KOPT-K1 (cell line): ENCODE results near the gene PTPRG.

Experiments
- H3K27ac ChIP-seq: fragments of 200-600 bp; sonication (generic); 2 replicates; pipeline ENCODE4 v1.5.1; 2016; ENCODE audit warnings: antibody characterized with exemption, mild to moderate bottlenecking, low read depth, low read length; ENCODE audit not compliant: poor library complexity, severe bottlenecking
- H3K36me3 ChIP-seq: fragments of 200-600 bp; sonication (generic); 2 replicates; pipeline ENCODE4 v1.5.1; 2017; ENCODE audit warnings: antibody characterized with exemption, mild to moderate bottlenecking, low read length, moderate library complexity; ENCODE audit not compliant: insufficient read depth
- H3K9me3 ChIP-seq: fragments of 200-600 bp; sonication (generic); 2 replicates; pipeline ENCODE4 v1.5.1; 2017; ENCODE audit warnings: antibody characterized with exemption, low read length, mild to moderate bottlenecking; ENCODE audit not compliant: insufficient read depth, poor library complexity, severe bottlenecking

PTPRG gene

GRCh38 chr3:61561374-61562041 lies at the start of gene PTPRG:
PTPRG (plus strand) TSS chr3:61561571; CDS start chr3:61562288, 717 bp downstream.
- Histone ChIP-seq H3K27ac (peak within 1 kb of the TSS; percentile 36), H3K9me3 (peaks cover 40% of the 10 kb centered on the region), H3K36me3 (no peaks in the 10 kb centered on the region)

DNA sequence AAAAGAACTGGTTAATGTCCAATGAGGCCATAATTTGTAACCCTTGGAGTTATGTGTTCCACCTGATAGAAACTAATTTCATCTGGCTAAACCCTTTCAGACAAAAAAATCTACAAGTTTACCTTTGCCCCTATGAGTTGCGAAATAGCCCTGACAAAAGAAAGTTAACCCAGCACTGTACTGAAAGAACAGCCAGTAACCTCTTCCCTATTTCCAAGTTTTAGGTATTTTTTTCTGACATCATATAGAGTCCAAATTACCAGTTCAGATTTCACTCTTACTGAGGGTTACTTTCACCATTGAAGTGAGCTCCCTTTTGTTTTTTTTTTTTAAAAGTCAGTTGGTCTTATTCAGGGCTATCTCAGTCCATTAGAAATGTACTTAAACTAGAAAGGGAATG lies 42.8 kb upstream of the PTPRG start:
- Histone ChIP-seq H3K27ac (no peak overlapping the region), H3K36me3 (no peaks in the 10 kb centered on the region), H3K9me3 (no peaks in the 10 kb centered on the region)

- Histone ChIP-seq H3K27ac (no peak overlapping the region), H3K9me3 (no peaks in the 10 kb centered on the region), H3K36me3 (no peaks in the 10 kb centered on the region)
Measured at GRCh38 chr3:61520966-61521628, 40.3 kb upstream of the PTPRG start.

GRCh38 chr3:61522060-61522459 lies 39.3 kb upstream of the PTPRG start:
- H3K27ac ChIP-seq = no peak overlapping the region

DNA sequence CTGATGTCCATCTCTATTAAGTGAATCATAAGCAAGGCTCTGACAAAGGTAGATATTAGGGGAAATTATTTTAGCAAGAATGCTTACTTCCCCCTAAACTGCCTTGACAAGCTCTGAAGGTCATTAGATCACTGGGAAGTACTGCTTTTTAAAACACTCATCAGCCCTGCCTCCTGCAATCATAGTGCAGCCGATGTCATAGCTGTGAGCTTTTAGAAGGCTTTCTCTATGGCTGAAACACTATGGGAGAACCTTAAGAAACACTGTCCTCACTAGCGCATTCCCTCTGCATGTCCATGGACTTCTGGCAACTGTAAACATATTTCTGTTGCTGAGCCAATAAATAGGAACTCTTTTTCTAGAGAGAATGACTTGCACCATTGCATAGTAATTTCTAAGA lies 38.7 kb upstream of the PTPRG start:
- no peaks in the 10 kb centered on the region for H3K36me3 ChIP-seq
- H3K9me3 ChIP-seq = no peaks in the 10 kb centered on the region
- no peak overlapping the region for H3K27ac ChIP-seq

More at GRCh38 chr3:61522060-61522459, 39.3 kb upstream of the PTPRG start:
- H3K36me3 ChIP-seq = no peaks in the 10 kb centered on the region
- H3K9me3 ChIP-seq = no peaks in the 10 kb centered on the region

DNA sequence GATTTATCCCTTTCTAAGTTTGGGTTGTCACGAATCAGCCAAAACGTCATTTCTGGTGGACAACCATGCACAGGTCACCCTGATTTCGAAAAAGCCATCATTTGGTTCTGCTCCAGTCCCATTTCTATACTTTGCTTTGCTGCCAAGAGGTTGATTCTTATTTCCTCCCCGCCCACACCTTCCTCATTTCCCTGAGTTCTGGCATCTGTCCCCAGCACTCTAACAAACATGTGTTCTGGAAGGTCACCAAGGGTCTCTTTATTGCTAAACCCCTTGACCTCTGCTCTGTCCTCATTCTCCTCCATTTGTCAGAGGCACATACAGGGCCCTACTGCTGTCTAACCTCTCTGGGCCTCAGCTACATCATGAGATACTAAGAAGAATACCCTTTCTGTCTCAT lies 36.4 kb upstream of the PTPRG start:
- Histone ChIP-seq H3K9me3 (no peaks in the 10 kb centered on the region), H3K27ac (no peak overlapping the region), H3K36me3 (no peaks in the 10 kb centered on the region)

GRCh38 chr3:61526308-61526707 lies 35.1 kb upstream of the PTPRG start:
- H3K27ac ChIP-seq = no peak overlapping the region
- no peaks in the 10 kb centered on the region for H3K9me3 ChIP-seq
- no peaks in the 10 kb centered on the region for H3K36me3 ChIP-seq

- Histone ChIP-seq H3K27ac (no peak overlapping the region), H3K36me3 (no peaks in the 10 kb centered on the region), H3K9me3 (no peaks in the 10 kb centered on the region)
Measured at GRCh38 chr3:61527011-61527410, 34.4 kb upstream of the PTPRG start.

GRCh38 chr3:61530355-61530754 lies 31.0 kb upstream of the PTPRG start:
- Histone ChIP-seq H3K9me3 (no peaks in the 10 kb centered on the region), H3K27ac (no peak overlapping the region), H3K36me3 (no peaks in the 10 kb centered on the region)

GRCh38 chr3:61531528-61531927 lies 29.8 kb upstream of the PTPRG start:
- Histone ChIP-seq H3K36me3 (no peaks in the 10 kb centered on the region), H3K9me3 (no peaks in the 10 kb centered on the region), H3K27ac (no peak overlapping the region)

GRCh38 chr3:61532739-61533500 lies 28.5 kb upstream of the PTPRG start:
- no peaks in the 10 kb centered on the region for H3K9me3 ChIP-seq
- no peak overlapping the region for H3K27ac ChIP-seq
- no peaks in the 10 kb centered on the region for H3K36me3 ChIP-seq

- Histone ChIP-seq H3K9me3 (no peaks in the 10 kb centered on the region), H3K36me3 (no peaks in the 10 kb centered on the region), H3K27ac (no peak overlapping the region)
Measured at GRCh38 chr3:61535826-61536225, 25.5 kb upstream of the PTPRG start.

DNA sequence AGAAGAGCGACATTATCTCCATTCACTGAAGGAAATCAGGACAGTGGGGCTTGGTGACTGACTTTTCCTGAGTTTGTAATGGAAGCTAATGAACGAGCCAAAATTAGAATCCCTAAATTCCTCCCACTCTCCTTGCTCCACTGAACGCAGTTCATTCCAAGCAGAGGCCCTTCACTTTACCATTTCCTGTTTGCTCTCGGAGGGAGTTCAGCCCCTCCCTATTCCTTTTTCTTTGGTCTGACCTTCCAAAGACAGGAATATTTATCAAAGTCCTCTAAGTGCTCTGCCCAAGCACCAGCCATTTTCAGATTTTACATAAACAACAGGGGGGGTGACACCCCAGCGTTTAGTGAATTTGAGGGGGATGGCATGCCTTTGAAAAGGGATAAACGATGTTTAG lies 24.0 kb upstream of the PTPRG start:
- Histone ChIP-seq H3K9me3 (no peaks in the 10 kb centered on the region), H3K27ac (no peak overlapping the region), H3K36me3 (no peaks in the 10 kb centered on the region)

GRCh38 chr3:61538486-61538885 lies 22.9 kb upstream of the PTPRG start:
- Histone ChIP-seq H3K27ac (no peak overlapping the region), H3K9me3 (no peaks in the 10 kb centered on the region), H3K36me3 (no peaks in the 10 kb centered on the region)

- Histone ChIP-seq H3K9me3 (no peaks in the 10 kb centered on the region), H3K27ac (no peak overlapping the region), H3K36me3 (no peaks in the 10 kb centered on the region)
Measured at GRCh38 chr3:61541694-61542093, 19.7 kb upstream of the PTPRG start.
